SH-SY5Y (cell line): Measurements from ENCODE around the gene ARHGAP15.

Source experiments
- GATA2 ChIP-seq: IDR thresholded peaks from 2 replicates; pipeline ENCODE4 v1.6.1; 2011; ENCODE audit warnings: mild to moderate bottlenecking, low read depth, low read length
- GATA3 ChIP-seq: IDR thresholded peaks from 2 replicates; pipeline ENCODE4 v1.6.1; 2011; ENCODE audit warnings: low read depth, mild to moderate bottlenecking, low read length, moderate library complexity

Gene ARHGAP15

DNA sequence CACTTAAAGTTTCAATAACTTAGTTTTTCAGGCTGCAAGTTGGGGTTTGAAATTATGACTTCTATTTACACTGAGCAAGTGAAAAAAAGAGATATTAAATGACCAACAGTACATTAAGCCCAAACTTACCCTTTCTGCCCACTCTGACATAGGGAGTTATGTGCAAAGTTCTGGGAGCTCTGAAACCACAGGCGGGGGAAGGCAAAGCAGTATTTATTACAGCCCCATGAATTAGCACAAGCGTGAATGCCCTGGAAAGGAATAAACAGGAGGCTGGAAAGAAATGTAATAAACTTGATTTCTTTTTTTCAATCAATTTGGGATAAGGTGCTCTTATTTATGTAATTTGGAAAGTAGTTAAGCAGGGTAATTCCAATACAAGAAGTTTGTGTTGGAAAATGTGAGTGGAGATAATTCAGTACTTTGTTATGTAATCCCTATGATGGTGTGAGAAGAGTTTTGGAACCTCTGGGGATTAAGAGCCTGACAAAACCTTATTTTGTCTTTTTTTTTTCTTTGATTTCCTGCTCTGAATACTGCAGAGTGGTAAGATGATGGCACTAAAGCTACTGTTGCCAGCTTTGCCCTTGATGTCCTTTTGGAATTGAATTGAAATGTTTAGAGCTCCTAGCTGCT is 351.5 kb downstream of the ARHGAP15 start:
- TF ChIP-seq GATA2 = no peak
- no peak for TF ChIP-seq GATA3

DNA sequence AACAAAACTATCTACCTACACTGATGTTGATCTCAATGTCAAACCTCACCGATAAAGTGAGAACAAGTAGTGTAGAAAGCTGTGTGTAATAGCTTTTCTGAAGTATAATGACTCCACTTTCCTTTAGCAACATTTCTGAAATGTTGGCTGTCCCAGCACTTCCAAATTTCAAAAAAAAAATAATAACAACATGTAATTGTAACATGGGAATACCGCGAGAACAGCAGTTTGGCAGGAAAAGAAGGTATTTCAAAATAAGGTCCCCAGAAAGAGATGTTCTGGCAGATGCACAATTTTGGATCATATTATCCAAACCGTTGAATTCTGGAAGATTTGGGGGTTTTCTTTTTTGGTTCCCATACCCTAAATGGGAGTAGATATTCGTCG is 352.0 kb downstream of the ARHGAP15 start:
- TF ChIP-seq GATA2 (no peak), GATA3 (no peak)

DNA sequence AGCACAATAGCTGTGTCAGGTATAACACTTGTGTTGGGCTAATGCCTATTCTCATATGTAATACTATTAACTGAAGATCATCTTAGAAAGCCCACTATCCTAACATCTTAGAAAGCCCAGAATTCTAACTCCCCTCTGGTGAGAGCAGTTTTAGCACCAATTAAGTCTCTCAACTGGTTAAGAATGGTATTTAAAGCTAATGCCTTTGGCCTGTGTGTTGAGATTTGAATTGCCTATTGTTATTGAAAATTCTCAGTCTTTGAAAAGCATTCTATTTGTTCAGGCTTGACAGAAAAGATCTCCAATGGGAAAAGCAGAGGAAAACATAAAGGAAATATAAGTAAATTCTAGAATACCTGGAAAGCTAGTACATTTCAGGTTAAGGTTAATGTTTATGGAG is 352.5 kb downstream of the ARHGAP15 start:
- TF ChIP-seq GATA3 = no peak
- TF ChIP-seq GATA2 = no peak

DNA sequence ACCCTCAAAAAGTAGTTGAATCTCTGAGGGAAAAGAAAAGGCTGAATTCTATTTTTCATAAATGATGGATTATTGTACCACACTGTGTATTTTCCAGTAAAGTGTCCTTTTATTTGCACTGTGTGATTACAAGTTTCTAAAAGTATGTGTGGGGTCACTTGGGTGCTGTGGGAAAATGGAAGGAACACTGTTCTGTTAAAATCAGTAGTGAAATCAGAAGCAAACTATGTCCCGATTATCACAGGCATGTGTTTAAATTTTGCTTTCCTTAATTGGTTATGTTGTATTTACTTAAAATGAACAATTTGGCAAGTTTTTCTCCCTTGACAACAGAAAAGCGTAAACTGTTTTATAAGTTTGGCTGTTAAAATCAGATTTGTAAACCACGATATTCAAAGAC is 353.1 kb downstream of the ARHGAP15 start:
- TF ChIP-seq GATA2 (no peak), GATA3 (no peak)

DNA sequence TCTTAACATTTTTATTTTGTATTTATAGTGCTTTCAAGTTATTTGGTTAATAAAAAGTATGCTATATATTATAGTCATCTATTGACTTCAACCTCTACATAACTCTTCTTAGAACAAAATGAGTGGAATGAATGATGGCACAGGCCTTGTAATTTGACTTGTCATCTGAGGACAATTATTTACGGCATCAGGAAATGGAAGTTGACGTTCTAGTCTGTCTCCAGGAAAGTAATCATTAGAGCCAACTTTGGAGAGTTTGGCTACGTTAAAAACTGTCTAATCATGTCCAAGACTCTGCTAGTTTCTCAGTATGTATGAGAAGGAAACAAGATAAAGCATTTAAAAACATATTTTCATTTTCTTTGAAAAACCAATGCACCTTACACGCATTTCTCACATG is 353.6 kb downstream of the ARHGAP15 start:
- TF ChIP-seq GATA3 = no peak
- no peak for TF ChIP-seq GATA2

DNA sequence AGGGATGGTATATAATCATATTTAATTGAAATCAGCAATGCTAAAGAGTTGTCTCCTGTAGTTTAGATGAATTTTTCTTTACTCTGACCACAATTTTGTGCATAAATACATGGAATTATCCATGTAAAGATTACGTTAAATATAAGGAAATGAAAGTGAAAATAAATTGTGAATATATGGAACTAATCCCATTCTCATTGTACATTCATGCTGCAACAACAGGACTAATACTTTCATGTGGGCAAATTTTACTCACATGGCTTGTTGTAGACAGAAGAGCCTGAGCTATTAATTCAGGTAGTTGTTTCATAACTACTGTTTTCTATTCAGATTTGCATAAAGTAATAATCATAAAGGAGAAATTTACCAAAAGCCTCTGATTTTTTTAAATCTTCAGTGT is 357.8 kb downstream of the ARHGAP15 start:
- TF ChIP-seq GATA3 (no peak), GATA2 (no peak)

DNA sequence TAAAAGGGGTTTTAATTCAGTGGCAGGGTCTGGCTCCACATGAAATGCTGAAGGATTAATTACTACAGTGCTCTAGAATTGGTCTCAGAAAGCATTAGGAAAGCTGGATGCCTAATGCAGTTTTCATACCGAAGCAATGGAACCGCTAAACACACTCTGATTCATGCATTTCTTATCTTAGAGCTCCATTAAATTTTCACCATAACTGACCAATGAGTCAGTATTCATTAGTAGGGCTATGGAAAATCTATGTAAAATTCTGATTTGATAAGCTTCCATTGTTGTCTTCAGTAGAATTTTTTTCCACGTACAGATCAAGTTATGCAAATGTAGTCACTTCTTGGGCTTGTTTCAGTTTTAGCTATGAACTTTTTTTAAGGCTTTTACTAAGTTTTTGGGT is 359.9 kb downstream of the ARHGAP15 start:
- no peak for TF ChIP-seq GATA3
- no peak for TF ChIP-seq GATA2

DNA sequence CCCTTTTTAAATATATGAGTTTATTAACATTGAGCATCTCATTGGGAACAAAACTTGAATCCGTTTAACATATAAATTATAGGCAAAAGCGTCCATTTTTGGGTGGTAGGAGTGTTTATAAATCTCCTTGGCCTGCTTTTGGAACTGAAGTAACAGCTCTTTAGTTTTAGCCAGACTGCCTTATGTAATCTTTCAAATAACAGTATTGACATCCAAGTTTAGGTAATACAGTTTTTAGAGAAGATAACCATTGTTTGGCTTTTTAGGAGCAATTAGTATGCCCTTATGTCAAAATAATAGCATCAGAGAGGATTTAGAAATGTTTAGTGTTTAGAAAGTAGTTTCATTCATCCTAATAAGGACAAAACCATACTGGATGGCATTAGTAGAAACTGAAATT is 361.9 kb downstream of the ARHGAP15 start:
- TF ChIP-seq GATA2 = no peak
- no peak for TF ChIP-seq GATA3

DNA sequence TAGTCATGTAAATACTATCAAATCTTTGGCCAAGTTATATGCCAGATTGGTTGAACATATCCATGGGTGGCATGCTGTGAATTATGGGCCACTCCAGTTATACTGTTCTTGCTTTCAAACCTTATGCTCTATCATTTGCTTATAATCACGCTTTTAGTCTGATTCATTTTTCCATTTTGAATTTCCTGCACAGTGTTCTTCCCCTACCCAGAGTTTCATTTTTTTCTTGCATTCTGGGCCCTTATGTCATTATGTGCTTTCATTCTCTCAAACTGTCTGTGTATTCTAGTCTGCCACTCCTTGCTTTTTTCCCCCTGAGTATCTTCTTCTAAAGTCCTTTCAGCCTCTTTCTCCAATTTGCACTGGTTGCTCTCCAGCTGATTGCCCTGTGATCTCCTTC is 364.1 kb downstream of the ARHGAP15 start:
- TF ChIP-seq GATA3 (no peak), GATA2 (no peak)

DNA sequence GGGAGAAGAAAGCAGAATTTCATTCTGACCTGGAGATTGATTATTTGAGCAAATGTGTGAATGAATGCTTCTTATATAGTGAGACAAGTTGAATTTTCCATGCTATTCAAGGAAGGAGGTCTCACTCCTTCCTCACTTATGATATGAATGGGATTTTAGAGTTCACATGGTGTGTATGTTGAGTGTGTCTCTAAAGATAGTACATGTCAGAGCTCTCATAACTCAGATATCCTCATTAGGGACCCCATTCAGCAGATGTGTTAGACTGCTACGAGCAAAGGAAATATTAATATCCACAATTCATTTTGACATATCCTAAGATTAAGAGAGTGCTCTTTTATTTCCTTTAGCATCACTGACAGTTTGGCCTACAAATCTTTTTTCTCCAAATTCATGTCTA is 368.5 kb downstream of the ARHGAP15 start:
- TF ChIP-seq GATA2 (no peak), GATA3 (no peak)

DNA sequence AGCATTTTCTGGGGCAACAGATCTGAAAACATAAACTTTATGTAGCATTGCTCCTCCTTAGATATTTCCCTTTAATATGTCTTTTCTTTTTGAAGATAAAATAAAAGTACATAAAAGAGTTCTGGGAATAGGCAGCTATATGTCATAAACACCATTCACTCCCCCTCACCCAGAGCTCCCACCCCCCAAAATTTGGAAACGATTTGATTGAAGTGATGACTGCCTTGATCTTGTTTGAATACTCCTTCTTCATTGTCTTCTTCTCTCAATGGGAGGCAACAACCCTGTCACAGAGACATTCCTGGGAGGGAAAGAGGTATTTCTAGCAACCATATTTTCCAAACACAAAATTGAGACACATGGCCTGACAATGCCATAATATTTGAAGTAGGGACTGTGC is 369.3 kb downstream of the ARHGAP15 start:
- TF ChIP-seq GATA2 (no peak), GATA3 (no peak)

DNA sequence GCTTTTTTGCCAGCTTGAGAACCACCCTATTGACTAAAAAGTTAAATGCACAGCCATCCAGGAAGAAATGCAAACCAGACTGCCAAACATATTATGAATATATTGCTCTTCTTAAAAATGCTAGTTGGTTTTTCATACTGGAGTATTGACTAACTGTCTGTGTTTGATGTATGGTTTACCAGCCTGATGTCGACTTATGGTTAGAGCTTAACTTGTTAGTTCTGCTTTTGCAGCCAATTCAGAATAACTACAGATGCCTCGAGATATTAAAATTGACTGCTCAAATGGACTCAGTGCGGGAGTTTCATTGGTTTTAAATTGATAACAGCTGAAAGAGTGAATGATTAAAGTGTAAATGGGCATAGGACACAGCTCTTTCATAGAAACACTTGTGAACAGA is 369.8 kb downstream of the ARHGAP15 start:
- TF ChIP-seq GATA3 = no peak
- TF ChIP-seq GATA2 = no peak

DNA sequence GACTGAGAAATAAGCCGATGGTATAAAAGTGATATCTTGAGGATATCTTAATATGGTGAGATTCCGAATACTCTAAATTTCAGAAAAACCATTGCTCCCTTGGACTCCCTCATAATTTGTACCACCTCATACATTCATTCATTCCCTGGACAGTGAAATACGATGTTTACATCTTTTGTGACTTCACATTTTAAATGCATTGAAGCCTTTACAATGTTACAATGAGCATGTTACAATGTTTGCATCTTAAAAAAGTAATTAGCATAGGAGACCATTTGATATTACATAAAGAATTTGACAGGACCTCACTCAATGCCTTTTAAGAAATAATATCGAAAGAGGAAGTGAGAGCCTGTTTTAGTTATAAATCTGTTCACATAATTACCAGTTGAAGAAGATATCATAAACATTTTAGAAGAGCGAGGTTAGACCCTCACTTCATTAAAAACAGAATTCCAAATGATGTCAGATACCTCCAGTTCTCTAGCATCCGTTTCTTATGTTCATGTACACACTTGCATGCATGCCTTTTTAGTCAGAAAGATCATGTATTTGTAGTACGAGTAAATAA is 372.0 kb downstream of the ARHGAP15 start:
- TF ChIP-seq GATA3 = no peak
- TF ChIP-seq GATA2 = no peak

DNA sequence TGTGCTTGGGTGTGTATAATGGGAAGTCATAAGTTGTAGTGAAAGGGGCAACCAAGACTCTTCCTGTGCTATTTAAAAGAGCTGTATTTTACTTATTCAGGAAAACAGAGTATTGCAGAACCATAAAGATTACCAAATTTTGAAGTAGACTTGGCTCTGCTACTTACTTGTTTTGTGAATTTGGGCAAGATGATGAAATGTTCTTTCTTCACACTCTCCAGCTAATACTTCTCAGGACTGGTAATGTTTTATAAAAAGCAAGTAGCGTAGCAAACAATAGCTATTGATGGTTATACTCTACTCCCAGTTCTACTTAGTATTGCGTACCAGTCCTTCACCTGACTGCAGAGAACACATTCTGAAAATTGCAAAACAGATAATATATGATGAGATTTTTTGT is 374.1 kb downstream of the ARHGAP15 start:
- TF ChIP-seq GATA3 = no peak
- TF ChIP-seq GATA2 = no peak

DNA sequence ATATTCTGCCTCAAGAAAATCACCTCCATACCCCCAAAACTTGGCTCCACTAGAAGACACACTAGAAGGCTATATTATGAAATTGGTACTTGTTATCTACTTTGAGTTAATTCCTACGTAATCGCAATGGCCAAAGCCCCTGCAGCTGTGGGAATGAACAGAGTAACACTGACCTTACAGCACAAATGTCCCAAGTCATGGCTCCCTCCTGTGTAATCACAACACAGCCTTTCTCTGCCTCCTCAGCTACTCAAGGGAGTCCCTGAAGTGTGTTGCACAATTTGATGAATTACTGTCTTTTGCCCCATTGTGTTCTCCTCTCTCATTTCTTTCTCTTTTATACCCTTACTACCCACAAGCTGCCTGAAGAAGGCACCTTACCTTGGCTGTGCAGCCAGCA is 375.2 kb downstream of the ARHGAP15 start:
- TF ChIP-seq GATA3 (no peak), GATA2 (no peak)

DNA sequence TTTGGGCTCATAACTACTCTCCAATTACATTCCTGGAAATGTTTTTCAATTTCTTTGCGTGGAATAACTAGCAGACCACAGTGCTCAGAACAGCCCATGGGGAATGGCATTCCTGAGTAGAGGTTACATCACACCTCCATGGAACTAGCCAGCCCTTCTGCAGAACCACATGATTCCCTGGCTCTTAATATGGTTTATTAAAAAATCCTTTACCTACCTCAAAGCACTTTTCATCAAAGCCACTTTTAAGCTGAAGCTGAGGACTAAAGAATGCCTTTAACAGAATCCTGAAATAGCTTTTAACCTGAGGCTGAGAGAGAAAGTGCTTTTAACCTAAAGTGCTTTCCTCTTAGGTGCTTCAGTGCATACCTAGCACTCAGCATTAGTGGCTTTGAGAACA is 376.3 kb downstream of the ARHGAP15 start:
- TF ChIP-seq GATA3 (no peak), GATA2 (no peak)

DNA sequence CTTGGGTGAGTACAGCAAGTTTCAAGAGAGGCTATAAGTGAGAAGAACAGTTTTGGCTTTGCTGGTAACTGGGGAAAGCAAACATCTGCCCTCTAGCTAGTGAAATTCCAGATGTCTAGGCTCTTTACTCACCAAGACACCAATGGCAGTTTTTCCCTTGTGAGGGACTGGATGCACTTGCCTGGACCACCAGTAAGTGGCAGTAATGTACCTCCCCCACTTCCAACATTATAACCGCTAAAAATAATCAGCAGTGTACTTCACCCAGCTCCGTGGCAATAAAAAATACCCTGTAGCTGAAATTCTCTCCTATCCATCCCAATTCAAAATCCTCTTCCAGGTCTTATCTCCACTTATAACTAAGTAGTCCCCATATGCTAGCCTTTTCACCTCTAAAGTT is 383.9 kb downstream of the ARHGAP15 start:
- TF ChIP-seq GATA2 = no peak
- TF ChIP-seq GATA3 = no peak
